Hematopoietic multipotent progenitor cell treated with erythropoietin and hydrocortisone succinate and interleukin-3 and kit ligand, for 6 days (in vitro differentiated cells): ENCODE measurements around the gene POLA2.
A peak's percentile ranks its signal among the peaks of the same experiment; 100 is the strongest.

ENCODE experiments used
- DNase-seq: peaks from one replicate; pipeline ENCODE4 v3.0.0-alpha.2; 2015

Gene POLA2

DNA sequence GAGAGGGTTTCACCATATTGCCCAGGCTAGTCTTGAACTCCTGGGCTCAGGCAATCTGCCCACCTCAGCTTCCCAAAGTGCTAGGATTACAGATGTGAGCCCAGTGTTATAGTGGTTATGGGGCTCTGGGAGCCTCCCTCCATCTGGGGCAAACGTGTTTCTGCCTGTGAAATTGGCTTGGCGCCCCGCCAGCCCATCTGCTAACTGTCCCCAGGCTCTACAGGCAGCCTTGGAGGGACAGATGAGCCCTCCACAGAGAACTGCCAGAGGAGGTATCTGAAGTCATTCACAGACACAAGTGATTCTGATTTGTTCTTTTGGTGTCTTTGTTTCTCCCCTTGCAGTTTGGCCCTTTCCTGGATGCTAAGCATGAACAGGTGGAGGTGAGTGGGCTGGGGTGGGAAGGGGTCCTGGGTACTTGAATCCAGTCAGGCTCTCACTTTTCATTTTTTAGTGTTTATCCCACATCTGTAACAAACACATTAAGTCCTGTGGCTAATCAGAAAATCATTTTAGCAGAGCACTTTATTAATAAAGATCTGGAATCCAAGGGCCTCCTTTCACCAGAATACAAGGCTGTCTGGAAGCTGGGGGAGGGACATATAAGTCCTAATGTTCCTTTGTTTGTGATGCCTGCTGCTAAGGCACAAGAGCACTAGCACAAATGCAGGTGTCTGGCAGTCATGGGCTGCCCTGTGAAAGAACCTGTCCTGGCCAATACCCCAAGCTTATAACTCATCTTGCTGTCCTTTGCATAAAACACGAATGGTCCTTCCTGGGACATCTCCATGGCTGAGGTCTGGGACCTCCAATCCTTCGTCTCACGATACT lies 27.2 kb downstream of the POLA2 start:
- peak; percentile 67 for DNase-seq

DNA sequence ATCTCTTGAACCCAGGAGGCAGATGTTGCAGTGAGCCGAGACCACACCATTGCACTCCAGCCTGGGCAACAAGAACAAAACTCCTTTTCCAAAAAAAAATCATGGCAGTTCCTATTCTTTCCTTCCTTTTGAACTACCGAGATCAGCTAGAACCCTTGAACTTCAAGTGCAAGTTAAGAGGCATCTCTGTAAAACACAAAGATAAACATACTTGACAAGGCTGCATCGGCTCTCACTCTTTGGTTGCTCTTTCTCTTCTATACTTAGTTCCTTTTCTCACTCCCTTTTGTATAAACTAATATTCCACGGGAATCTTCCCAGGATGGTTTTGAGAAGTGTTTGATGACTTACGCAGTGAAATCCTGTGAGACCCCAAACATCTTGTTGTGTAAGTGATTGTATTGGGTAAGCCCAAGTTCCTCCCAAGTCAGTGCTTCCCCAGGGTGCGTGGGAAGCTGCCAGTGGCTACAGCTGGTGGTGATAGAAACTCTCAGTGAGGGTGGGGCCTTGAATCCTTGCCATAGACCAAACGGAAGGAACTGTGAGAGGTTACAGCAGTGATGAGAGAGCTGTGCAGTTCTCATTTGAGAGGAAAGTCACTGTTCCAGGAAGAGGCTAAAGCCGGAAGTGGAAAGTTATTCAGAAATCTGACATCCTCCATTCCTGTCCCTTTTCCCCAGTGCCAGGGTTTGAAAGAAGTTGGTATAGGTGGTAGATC lies 28.8 kb downstream of the POLA2 start:
- peak; percentile 86 for DNase-seq

- no peak for DNase-seq
These were observed 29.9 kb downstream of the POLA2 start for GRCh38 chr11:65291613-65292012.

- DNase-seq, result no peak
These were observed 31.1 kb downstream of the POLA2 start for GRCh38 chr11:65292890-65293289.

- no peak for DNase-seq
These were observed 32.2 kb downstream of the POLA2 start for GRCh38 chr11:65293909-65294381.

DNA sequence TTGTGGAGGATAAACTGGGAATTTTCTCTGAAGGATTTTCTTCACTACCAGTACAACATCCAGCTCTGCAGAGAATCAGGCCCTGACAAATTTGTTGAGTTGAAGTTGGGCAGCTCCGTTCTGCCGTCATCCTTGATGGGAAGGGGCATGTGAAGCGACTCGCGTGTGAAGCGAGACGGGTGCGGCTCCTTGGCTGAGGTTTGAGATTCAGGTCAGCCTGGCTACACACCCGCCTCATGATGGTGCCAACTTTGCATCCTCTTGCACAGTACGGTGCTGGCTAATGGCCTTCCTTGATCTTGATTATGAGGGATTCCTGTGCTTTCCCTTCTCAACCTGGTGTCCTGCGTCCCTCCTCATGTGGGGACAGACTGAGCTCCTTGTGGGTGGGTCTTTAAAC lies 33.2 kb downstream of the POLA2 start:
- no peak for DNase-seq

- no peak for DNase-seq
These were observed 34.0 kb downstream of the POLA2 start for GRCh38 chr11:65295571-65296341.

DNA sequence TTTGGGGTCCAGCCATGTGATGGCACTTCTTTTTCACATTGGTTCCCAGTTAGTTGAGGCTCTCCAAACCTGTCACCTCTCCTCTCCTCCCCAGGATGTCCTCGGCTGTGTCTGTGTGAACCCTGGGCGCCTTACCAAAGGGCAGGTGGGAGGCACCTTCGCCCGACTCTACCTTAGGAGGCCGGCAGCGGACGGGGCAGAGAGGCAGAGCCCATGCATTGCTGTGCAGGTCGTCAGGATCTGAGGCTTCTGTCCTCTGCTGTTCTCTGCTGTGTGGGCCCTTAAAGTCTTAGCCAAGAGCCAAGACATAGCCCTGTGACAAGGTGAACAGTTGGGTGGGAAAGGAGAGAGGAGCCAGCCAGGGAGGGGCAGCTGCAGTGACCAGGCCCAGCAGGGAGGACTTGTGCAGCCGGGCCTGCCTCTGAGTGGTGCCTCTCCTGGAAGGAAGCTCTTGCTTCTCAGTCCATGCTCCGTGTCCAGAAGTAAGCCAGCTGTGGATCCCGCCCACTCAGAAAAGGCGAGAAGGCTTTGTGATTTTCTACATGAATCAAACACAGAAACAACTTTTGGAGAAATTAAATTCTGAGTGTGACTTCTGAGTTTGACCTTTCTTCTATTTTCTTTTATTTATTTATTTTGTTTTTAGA lies 35.4 kb downstream of the POLA2 start:
- DNase-seq, result no peak

GRCh38 chr11:65298131-65298535 lies 36.4 kb downstream of the POLA2 start:
- DNase-seq, result no peak

- no peak for DNase-seq
These were observed 37.0 kb downstream of the POLA2 start for GRCh38 chr11:65298655-65299179.

GRCh38 chr11:65300621-65301275 lies 39.0 kb downstream of the POLA2 start:
- no peak for DNase-seq

GRCh38 chr11:65301491-65302329 lies 39.9 kb downstream of the POLA2 start:
- DNase-seq, result no peak

GRCh38 chr11:65303555-65303954 lies 41.8 kb downstream of the POLA2 start:
- no peak for DNase-seq

GRCh38 chr11:65304110-65304509 lies 42.3 kb downstream of the POLA2 start:
- no peak for DNase-seq

- no peak for DNase-seq
These were observed 42.9 kb downstream of the POLA2 start for GRCh38 chr11:65304613-65305012.

DNA sequence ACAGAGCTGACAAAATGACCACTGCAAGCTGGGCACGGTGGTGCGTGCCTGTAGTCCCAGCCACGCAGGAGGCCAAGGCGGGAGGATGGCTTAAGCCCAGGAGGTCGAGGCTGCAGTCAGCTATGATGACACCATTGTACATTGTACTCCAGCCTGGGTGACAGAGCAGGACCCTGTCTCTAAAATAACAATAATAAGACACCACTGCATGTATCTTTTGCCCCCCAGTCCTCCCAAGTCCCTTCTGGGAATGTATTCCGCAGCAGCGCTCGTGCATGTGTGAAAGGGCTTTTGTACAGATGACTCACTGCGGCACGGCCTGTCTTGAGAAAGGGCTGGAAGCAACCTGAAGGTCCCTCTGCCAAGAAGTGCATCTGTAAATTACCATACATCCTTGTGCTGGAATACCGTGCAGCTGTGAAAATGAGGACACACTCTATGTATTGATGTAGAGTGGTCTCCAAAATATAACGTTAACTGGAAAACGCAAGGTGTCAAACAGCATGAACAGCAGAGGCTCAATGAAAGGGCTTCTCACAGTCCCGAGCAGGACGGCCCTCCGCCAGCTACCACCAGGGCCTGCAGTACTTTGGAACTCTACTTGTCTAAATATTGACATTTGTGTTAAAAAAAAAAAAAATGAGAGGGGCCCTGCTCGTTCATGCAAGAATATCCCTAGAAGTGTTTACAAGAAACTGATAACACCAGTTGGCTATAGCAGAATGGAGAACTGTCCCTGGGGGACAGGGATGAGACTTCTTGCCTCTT lies 43.9 kb downstream of the POLA2 start:
- DNase-seq, result no peak

DNA sequence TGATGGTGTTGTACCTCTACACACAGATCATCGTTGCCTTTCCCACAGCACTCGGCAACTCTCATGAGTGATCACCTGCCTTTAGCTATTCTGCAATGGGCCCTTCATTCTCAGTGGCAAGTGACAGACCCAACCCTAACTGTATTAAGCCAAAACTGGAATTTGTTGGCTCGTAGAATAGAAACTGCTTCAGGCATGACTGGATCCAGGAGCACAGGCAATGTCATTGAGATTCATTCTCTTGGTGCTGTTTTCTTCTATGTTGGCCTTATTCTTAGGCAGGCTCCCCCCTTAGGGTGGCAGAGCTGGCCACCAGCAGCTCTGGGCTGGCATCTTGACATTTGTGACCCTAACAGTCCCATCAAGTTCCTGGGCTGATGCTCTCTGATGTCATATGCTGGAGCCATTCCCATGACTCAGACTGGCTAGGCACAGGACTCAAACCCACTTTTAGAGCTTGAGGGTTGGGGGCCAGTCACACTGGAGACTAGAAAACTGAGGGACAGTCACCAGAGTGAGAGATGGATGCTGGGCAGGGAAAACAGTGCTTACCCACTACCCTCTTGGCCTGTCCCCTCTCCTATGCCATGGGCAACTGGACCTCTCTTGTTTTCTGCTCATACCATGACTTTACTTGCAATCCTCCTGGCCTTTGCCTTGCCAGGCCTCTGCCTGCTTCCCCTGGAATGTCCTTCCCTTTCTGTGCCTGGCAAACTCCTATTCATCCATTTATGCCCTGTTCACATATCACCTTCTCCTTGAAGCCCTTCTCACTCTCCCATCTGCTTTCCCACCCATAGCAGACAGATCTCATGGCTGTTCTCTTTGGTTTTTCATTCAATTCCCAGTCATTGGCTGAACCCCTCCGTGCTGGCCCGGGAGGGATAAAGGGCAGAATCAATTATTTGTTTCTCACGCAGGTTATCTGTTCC lies 45.8 kb downstream of the POLA2 start:
- DNase-seq, result no peak

DNA sequence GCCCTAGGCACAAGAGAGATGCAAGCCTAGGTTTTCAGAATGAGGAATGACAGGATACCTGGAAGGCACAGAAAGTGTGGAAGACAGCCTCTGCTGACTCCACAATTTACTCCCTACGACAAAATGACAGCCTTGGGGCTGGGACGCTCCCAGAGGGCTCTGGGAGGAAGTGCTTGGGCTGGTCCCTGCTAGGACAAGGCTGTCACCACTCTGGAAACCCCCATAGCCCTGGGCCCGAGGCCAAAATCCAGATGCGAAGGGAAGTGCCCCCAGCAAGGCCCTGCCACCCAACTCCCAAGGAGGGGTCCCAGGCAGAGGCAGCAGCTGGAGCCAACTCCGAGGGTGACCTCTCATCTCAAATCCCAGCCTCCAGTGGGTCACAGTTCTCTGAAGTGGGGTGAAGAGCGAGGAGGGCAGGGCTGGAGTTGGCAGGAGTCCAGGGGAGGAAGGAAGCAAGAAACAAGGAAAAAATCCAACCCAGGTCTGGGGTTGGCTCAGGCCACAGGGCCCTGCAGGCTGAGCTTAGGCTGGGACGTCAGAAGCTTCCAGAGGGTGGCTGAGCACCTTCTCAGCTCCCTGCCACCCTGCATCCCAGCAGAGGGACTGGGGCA lies 46.6 kb downstream of the POLA2 start:
- no peak for DNase-seq

DNA sequence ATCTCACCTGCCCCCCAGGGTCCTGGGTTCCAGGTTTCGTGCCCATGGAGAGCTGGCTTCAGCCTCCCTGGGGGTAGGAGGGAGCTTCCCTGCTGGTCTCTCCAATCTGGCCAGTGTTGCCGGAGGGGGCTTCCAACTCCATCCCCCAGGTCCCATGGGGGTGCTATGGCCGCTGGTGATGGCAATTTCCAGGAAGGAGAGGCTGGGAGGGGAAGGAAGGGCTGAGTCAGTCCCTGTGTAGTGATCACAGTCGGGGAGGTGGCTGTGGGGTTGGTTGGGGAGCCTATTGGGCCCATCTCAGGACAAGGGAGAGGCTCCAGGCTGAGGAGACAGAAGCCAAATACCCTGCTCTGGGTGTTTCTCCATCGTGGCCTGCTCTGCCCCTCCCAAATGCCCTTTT lies 47.2 kb downstream of the POLA2 start:
- DNase-seq, result no peak
